H9 (cell line): Measurements from ENCODE around the gene ETHE1. TPM values are rescaled to one million over a fixed set of nuclear protein-coding genes. Genes with fewer than 3 reads are reported as not detected.
A peak's percentile ranks its signal among the peaks of the same experiment; 100 is the strongest.

Experiments used
- DNase-seq: peaks from one replicate; pipeline ENCODE4 v3.0.0-alpha.2; 2017
- H2AFZ ChIP-seq: one replicate; pipeline ENCODE4 v1.6.1; 2013; ENCODE audit warnings: mild to moderate bottlenecking, low read length, control low read depth, moderate library complexity
- H2AK5ac ChIP-seq: 2 replicates; pipeline ENCODE4 v1.6.1; 2013; ENCODE audit warnings: low read length, control low read depth, mixed read lengths; ENCODE audit not compliant: insufficient read length
- H2BK120ac ChIP-seq: one replicate; pipeline ENCODE4 v1.6.1; 2013; ENCODE audit warnings: low read depth, mild to moderate bottlenecking, low read length, control low read depth, inconsistent platforms; ENCODE audit not compliant: poor library complexity, severe bottlenecking
- H2BK12ac ChIP-seq: 2 replicates; pipeline ENCODE4 v1.6.1; 2013; ENCODE audit warnings: low read length, control low read depth, mixed read lengths, low read depth; ENCODE audit not compliant: insufficient read length
- H2BK15ac ChIP-seq: 2 replicates; pipeline ENCODE4 v1.6.1; 2013; ENCODE audit warnings: low read depth, low read length, control low read depth
- H2BK20ac ChIP-seq: one replicate; pipeline ENCODE4 v1.6.1; 2013; ENCODE audit warnings: low read depth, mild to moderate bottlenecking, low read length, control low read depth, inconsistent platforms; ENCODE audit not compliant: poor library complexity, severe bottlenecking
- H2BK5ac ChIP-seq: 2 replicates; pipeline ENCODE4 v1.6.1; 2013; ENCODE audit warnings: low read length, control low read depth, mixed read lengths; ENCODE audit not compliant: insufficient read length
- H3K14ac ChIP-seq: 2 replicates; pipeline ENCODE4 v1.6.1; 2013; ENCODE audit warnings: low read length, control low read depth; ENCODE audit not compliant: insufficient read depth
- H3K18ac ChIP-seq: 2 replicates; pipeline ENCODE4 v1.6.1; 2013; ENCODE audit warnings: low read depth, mild to moderate bottlenecking, mixed read lengths, low read length, control low read depth; ENCODE audit not compliant: insufficient read length
- H3K23ac ChIP-seq: 2 replicates; pipeline ENCODE4 v1.6.1; 2013; ENCODE audit warnings: low read length, control low read depth, mixed read lengths, low read depth; ENCODE audit not compliant: insufficient read length
- H3K23me2 ChIP-seq: 2 replicates; pipeline ENCODE4 v1.6.1; 2013; ENCODE audit warnings: low read depth, mild to moderate bottlenecking, mixed read lengths, low read length, control low read depth; ENCODE audit not compliant: insufficient read length, poor library complexity, severe bottlenecking
- H3K27ac ChIP-seq: 2 replicates; pipeline ENCODE4 v1.5.1; 2013; ENCODE audit warnings: low read length, control low read depth, mixed read lengths, low read depth; ENCODE audit not compliant: insufficient read length
- H3K27me3 ChIP-seq: 2 replicates; pipeline ENCODE4 v1.6.1; 2013; ENCODE audit warnings: low read length, control low read depth, inconsistent platforms; ENCODE audit not compliant: insufficient read depth
- H3K4ac ChIP-seq: 2 replicates; pipeline ENCODE4 v1.6.1; 2013; ENCODE audit warnings: low read depth, mild to moderate bottlenecking, control low read depth, inconsistent platforms, low read length, moderate library complexity
- H3K4me1 ChIP-seq: 2 replicates; pipeline ENCODE4 v1.6.1; 2013; ENCODE audit warnings: low read length, control low read depth, inconsistent platforms; ENCODE audit not compliant: insufficient read depth
- H3K4me2 ChIP-seq: 2 replicates; pipeline ENCODE4 v1.6.1; 2013; ENCODE audit warnings: low read length, control low read depth, mixed read lengths; ENCODE audit not compliant: insufficient read length, insufficient read depth
- H3K56ac ChIP-seq: 2 replicates; pipeline ENCODE4 v1.6.1; 2013; ENCODE audit warnings: low read depth, mild to moderate bottlenecking, mixed read lengths, low read length, control low read depth; ENCODE audit not compliant: insufficient read length
- H3K79me1 ChIP-seq: 2 replicates; pipeline ENCODE4 v1.6.1; 2013; ENCODE audit warnings: low read depth, mild to moderate bottlenecking, moderate library complexity, low read length, control low read depth, inconsistent platforms; ENCODE audit not compliant: insufficient read depth, poor library complexity, severe bottlenecking
- H3K79me2 ChIP-seq: 2 replicates; pipeline ENCODE4 v1.6.1; 2013; ENCODE audit warnings: low read length, control low read depth, inconsistent platforms; ENCODE audit not compliant: insufficient read depth
- H3K9ac ChIP-seq: 2 replicates; pipeline ENCODE4 v1.6.1; 2013; ENCODE audit warnings: low read length, control low read depth, mixed read lengths; ENCODE audit not compliant: insufficient read length; ENCODE audit errors: extremely low read depth
- H3K9me3 ChIP-seq: one replicate; pipeline ENCODE4 v1.6.1; 2013; ENCODE audit warnings: low read depth, low read length, inconsistent platforms; ENCODE audit not compliant: control insufficient read depth
- H3T11ph ChIP-seq: one replicate; pipeline ENCODE4 v1.6.1; 2013; ENCODE audit warnings: mild to moderate bottlenecking, low read length, control low read depth, inconsistent platforms
- H4K20me1 ChIP-seq: one replicate; pipeline ENCODE4 v1.6.1; 2013; ENCODE audit not compliant: control insufficient read depth, insufficient read length, insufficient read depth
- H4K5ac ChIP-seq: 2 replicates; pipeline ENCODE4 v1.6.1; 2013; ENCODE audit warnings: low read depth, mild to moderate bottlenecking, mixed read lengths, low read length, control low read depth; ENCODE audit not compliant: insufficient read length
- H4K8ac ChIP-seq: replicated peaks from 2 replicates; pipeline ENCODE4 v1.6.1; 2013; ENCODE audit warnings: low read length, control low read depth, mixed read lengths, low read depth; ENCODE audit not compliant: insufficient read length
- H4K91ac ChIP-seq: 2 replicates; pipeline ENCODE4 v1.6.1; 2013; ENCODE audit warnings: low read depth, mild to moderate bottlenecking, moderate library complexity, mixed read lengths, low read length, control low read depth; ENCODE audit not compliant: insufficient read length
- H3K27ac Mint-ChIP-seq, 3 experiments: 2 replicates in 2 of 3; 3 replicates in 1 of 3; pipeline ENCODE4 v1.8.0; 2020 to 2021; ENCODE audit warnings: mixed read lengths in 3 of 3, mild to moderate bottlenecking in 1 of 3, moderate library complexity in 1 of 3
- H3K27me3 Mint-ChIP-seq: 2 replicates; pipeline ENCODE4 v1.8.0; 2021; ENCODE audit warnings: low read depth, mild to moderate bottlenecking, moderate library complexity, mixed read lengths
- H3K36me3 Mint-ChIP-seq, 3 experiments: 2 replicates in 2 of 3; 3 replicates in 1 of 3; pipeline ENCODE4 v1.8.0; 2020 to 2021; ENCODE audit warnings: low read depth in 3 of 3, mixed read lengths in 3 of 3; ENCODE audit not compliant: insufficient read depth in 1 of 3
- H3K4me1 Mint-ChIP-seq, 2 experiments: 2 replicates each; pipeline ENCODE4 v1.8.0; 2020; ENCODE audit warnings: mixed read lengths in 2 of 2
- H3K4me3 Mint-ChIP-seq, 2 experiments: 2 replicates in 1 of 2; 3 replicates in 1 of 2; pipeline ENCODE4 v1.8.0; 2020 to 2021; ENCODE audit warnings: mild to moderate bottlenecking in 2 of 2, mixed read lengths in 2 of 2, moderate library complexity in 1 of 2
- H3K9me3 Mint-ChIP-seq, 2 experiments: 2 replicates in 1 of 2; 3 replicates in 1 of 2; pipeline ENCODE4 v1.8.0; 2020; ENCODE audit warnings: mild to moderate bottlenecking in 2 of 2, mixed read lengths in 2 of 2, moderate library complexity in 1 of 2
- WGBS: extraction: QIAGEN DNeasy Blood & Tissue Kit; methylation state at CpG from one replicate; pipeline ENCODE4 v1.1.7; 2013; ENCODE audit warnings: missing lambda C conversion rate, low lambda C conversion rate, mixed read lengths; ENCODE audit not compliant: insufficient read length; ENCODE audit errors: extremely low coverage; 5-methylcytosine and 5-hydroxymethylcytosine counted together
- total RNA-seq: library from RNA; stranded (reverse); gene quantifications from 2 replicates; pipeline ENCODE4 v1.2.1, GENCODE V29; 2021
- TF ChIP-seq, protein P1 (sequence below): fragments of 200-600 bp; sonication (generic); conservative IDR thresholded peaks from 3 replicates; pipeline ENCODE4 v1.8.0; 2021; ENCODE audit warnings: antibody characterized with exemption, mild to moderate bottlenecking

Gene ETHE1
- total RNA-seq, 1 experiment from 2014 or later: 18.8 TPM

DNA sequence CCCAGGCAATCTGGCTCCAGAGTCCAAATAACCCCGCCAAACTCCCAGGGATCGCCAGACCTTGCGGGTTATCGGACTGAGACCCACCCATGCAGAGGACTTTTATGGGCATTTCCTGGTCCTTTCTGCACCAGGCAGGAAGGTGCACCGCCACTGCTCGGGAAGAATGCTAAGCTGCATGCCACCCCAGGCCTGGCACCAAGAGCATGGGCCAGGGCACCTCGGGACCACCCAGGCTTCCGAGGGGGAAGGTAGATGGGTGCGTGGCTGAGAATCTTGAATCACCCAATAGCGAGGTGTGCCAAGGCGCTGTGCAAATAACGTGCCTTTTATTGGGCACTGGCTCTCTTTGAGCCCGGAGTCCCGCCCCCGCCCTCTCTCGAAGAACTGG is 5.6 kb upstream of the ETHE1 start:
- Histone ChIP-seq H2BK5ac (no peak overlapping the region), H2AK5ac (no peak overlapping the region), H4K20me1 (no peaks in the 10 kb centered on the region), H4K91ac (no peak overlapping the region), H2BK15ac (no peak overlapping the region), H3K79me1 (no peaks in the 10 kb centered on the region), H3K18ac (no peak overlapping the region), H2BK120ac (no peak overlapping the region), H2BK12ac (no peak overlapping the region), H3K27ac (no peak overlapping the region), H3K23me2 (peaks cover 5% of the 10 kb centered on the region), H2BK20ac (no peak overlapping the region), H3K23ac (no peak overlapping the region), H3K4me1 (no peaks in the 10 kb centered on the region), H3K79me2 (no peaks in the 10 kb centered on the region), H3K56ac (no peak overlapping the region), H3K4ac (no peak overlapping the region), H2AFZ (no peak overlapping the region), H3K4me2 (peak overlapping the region; percentile 56), H3K14ac (no peak overlapping the region), H3K27me3 (no peaks in the 10 kb centered on the region), H3T11ph (no peak overlapping the region), H4K8ac (no peak overlapping the region), H4K5ac (no peak overlapping the region), H3K9ac (no peak overlapping the region), H3K9me3 (no peaks in the 10 kb centered on the region)
- H3K4me1 Mint-ChIP-seq: peaks cover 15 to 19% of the 10 kb centered on the region in 2 experiments
- peak overlapping the region; percentile 70 to 97 for H3K4me3 Mint-ChIP-seq
- peak; percentile 48 for DNase-seq
- peaks cover 3 to 11% (median 5%) of the 10 kb centered on the region in 3 experiments; a peak in 5 of 7 replicates for H3K36me3 Mint-ChIP-seq
- H3K9me3 Mint-ChIP-seq: no peaks in the 10 kb centered on the region
- peaks cover 21% of the 10 kb centered on the region for H3K27me3 Mint-ChIP-seq
- TF ChIP-seq, protein P1, sequence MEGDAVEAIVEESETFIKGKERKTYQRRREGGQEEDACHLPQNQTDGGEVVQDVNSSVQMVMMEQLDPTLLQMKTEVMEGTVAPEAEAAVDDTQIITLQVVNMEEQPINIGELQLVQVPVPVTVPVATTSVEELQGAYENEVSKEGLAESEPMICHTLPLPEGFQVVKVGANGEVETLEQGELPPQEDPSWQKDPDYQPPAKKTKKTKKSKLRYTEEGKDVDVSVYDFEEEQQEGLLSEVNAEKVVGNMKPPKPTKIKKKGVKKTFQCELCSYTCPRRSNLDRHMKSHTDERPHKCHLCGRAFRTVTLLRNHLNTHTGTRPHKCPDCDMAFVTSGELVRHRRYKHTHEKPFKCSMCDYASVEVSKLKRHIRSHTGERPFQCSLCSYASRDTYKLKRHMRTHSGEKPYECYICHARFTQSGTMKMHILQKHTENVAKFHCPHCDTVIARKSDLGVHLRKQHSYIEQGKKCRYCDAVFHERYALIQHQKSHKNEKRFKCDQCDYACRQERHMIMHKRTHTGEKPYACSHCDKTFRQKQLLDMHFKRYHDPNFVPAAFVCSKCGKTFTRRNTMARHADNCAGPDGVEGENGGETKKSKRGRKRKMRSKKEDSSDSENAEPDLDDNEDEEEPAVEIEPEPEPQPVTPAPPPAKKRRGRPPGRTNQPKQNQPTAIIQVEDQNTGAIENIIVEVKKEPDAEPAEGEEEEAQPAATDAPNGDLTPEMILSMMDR: no peak
- WGBS: no CpG with 5 or more reads among the region's 16 CpGs
- H3K27ac Mint-ChIP-seq: peak overlapping the region in 2 of 3 experiments; percentile 93 to 96; a peak in 3 of 7 replicates
